ENCODE results near the gene HIVEP2. TPM values are rescaled to one million over a fixed set of nuclear protein-coding genes. Genes with fewer than 3 reads are reported as not detected.

HIVEP2 gene
- total and polyA plus RNA-seq, 2 of the 4 experiments (the other 2 are of a cell fraction) = 4.3 to 11.3 TPM

GRCh38 chr6:142808405-142809061 is 136.4 kb downstream of the HIVEP2 start:
- no peak overlapping the region for H2AFZ ChIP-seq (replicated peaks; ENCODE audit: low read length, poor library complexity)

More at GRCh38 chr6:142808405-142809061, 136.4 kb downstream of the HIVEP2 start:
- H4K91ac ChIP-seq (ENCODE audit: insufficient read depth, low read depth, low read length) = no peak overlapping the region
- no TSS peak for BruUV-seq (replicated peaks)
- no peaks in the 10 kb centered on the region for H3K36me3 ChIP-seq (ENCODE audit: control insufficient read depth, insufficient read depth, low read length)
- peaks cover 2% of the 10 kb centered on the region for H3K4me1 ChIP-seq (ENCODE audit: control insufficient read depth, insufficient read depth, low read length)
- H3K27ac ChIP-seq (ENCODE audit: insufficient read depth, low read length) = no peak overlapping the region
- dilution Hi-C loops (cut with HindIII; ENCODE audit: low sequenced_read_pairs, unreplicated experiment) = no loop called here
- no peak overlapping the region for H3K18ac ChIP-seq (ENCODE audit: low read depth, low read length)
- POLR2A ChIA-PET (ENCODE audit: unreplicated experiment) = no interaction called here
- intact Hi-C loops (cut with micrococcal nuclease) = no loop called here
- no peak for DNase-seq
- H2BK5ac ChIP-seq (ENCODE audit: low read depth, low read length, poor library complexity, severe bottlenecking) = peak overlapping the region; percentile 53
- no peak overlapping the region for H2BK20ac ChIP-seq (ENCODE audit: low read depth, low read length)
- TF ChIP-seq ELK1 (IDR thresholded peaks at IDR 0.05; ENCODE audit: borderline replicate concordance, low read depth, low read length) (no peak), NFE2L2 (IDR thresholded peaks at IDR 0.05; ENCODE audit: low read depth, low read length) (no peak), MAFK (IDR thresholded peaks at IDR 0.05; ENCODE audit: low read depth, low read length) (no peak), CTCF (conservative IDR thresholded peaks at IDR 0.05; ENCODE audit: low read depth, low read length) (no peak)
- WGBS, 2 experiments (ENCODE audit: extremely low coverage in 2 of 2, insufficient read length in 1 of 2) = 100% methylated on average over 1 of the region's 5 CpGs
- H3K14ac ChIP-seq (replicated peaks; ENCODE audit: low read depth, low read length) = no peak overlapping the region
- no peak overlapping the region for H3K4me3 ChIP-seq (ENCODE audit: insufficient read depth, low read depth, low read length)
- in situ Hi-C loops (cut with MboI; ENCODE audit: low sequenced_read_pairs) = no loop called here
- H3K4me2 ChIP-seq (ENCODE audit: low read depth, low read length) = no peak overlapping the region
- no peaks in the 10 kb centered on the region for H4K20me1 ChIP-seq (ENCODE audit: insufficient read depth, low read length)
- no peak overlapping the region for H2BK120ac ChIP-seq (ENCODE audit: low read depth, low read length)
- CTCF ChIA-PET = no interaction called here
- H3K4ac ChIP-seq (ENCODE audit: low read depth, low read length) = no peak overlapping the region
- H3K9me3 ChIP-seq (ENCODE audit: control insufficient read depth, insufficient read depth, low read length) = no peaks in the 10 kb centered on the region
- H3K27me3 ChIP-seq (ENCODE audit: control insufficient read depth, insufficient read depth, low read length) = no peaks in the 10 kb centered on the region
- no peak overlapping the region for H4K8ac ChIP-seq (ENCODE audit: low read depth in 2 of 2, low read length in 2 of 2)
- no peak overlapping the region for H2AK9ac ChIP-seq (replicated peaks; ENCODE audit: low read depth, low read length, poor library complexity)
- H3K56ac ChIP-seq (ENCODE audit: extremely low read depth, insufficient read depth, low read length) = no peak overlapping the region
- peaks cover 8% of the 10 kb centered on the region for H3K9me1 ChIP-seq (ENCODE audit: insufficient read depth, low read length)
- H3K79me1 ChIP-seq (ENCODE audit: low read depth in 1 of 2, low read length in 2 of 2) = peaks cover 27 to 57% of the 10 kb centered on the region in 2 experiments
- no peak for ATAC-seq (ENCODE audit: low read depth)
- H3K9ac ChIP-seq (ENCODE audit: low read depth, low read length) = no peak overlapping the region
- H2AK5ac ChIP-seq (ENCODE audit: low read depth, low read length) = 0 out of 2 replicates have a peak overlapping the region, but pooled peaks have one; percentile 21
- H4K5ac ChIP-seq (ENCODE audit: low read depth, low read length) = no peak overlapping the region
- H3K23ac ChIP-seq (ENCODE audit: low read depth, low read length) = no peak overlapping the region
- H2BK15ac ChIP-seq (ENCODE audit: low read depth, low read length) = no peak overlapping the region
